ENCODE results near the gene ZNF880. TPM values are rescaled to one million over a fixed set of nuclear protein-coding genes. Genes with fewer than 3 reads are reported as not detected.

ZNF880 gene
- total RNA-seq, 1 experiment from 2014 or later: 1.7 TPM

GRCh38 chr19:52345162-52345561, 24.6 kb upstream of the ZNF880 start:
- Histone ChIP-seq H2AFZ (ENCODE audit: low read length) (no peak overlapping the region), H3K27me3 (ENCODE audit: low read length) (no peaks in the 10 kb centered on the region), H3K27ac (ENCODE audit: low read length) (no peak overlapping the region), H3K9me2 (replicated peaks; ENCODE audit: low read length) (no peaks in the 10 kb centered on the region), H3K36me3 (ENCODE audit: low read depth, low read length) (peaks cover 10% of the 10 kb centered on the region; the same call in 1 of the 2 replicates), H3K4me3 (ENCODE audit: low read length) (no peak overlapping the region), H3K9me3 (ENCODE audit: low read length) (peaks cover 40% of the 10 kb centered on the region), H3K4me2 (ENCODE audit: low read length) (no peak overlapping the region), H3K4me1 (ENCODE audit: insufficient read depth, low read length) (no peaks in the 10 kb centered on the region), H3F3A (ENCODE audit: low read length, unreplicated experiment) (no peaks in the 10 kb centered on the region), H4K20me1 (ENCODE audit: low read length) (no peaks in the 10 kb centered on the region), H3K79me2 (ENCODE audit: low read length) (no peaks in the 10 kb centered on the region), H3K9ac (ENCODE audit: low read length) (no peak overlapping the region)
- ATAC-seq (no peak), DNase-seq (no peak)
- TF ChIP-seq EZH2phosphoT487 (IDR thresholded peaks at IDR 0.05; ENCODE audit: borderline replicate concordance, low read length) (no peak), CTCF (conservative IDR thresholded peaks at IDR 0.05; ENCODE audit: low read depth, low read length) (no peak), EZH2 (IDR thresholded peaks at IDR 0.05; ENCODE audit: low read length, unreplicated experiment) (no peak)
- CTCF ChIA-PET: no interaction called here
- intact Hi-C loops (cut with micrococcal nuclease): no loop called here
- BruUV-seq (replicated peaks): no TSS peak
- POLR2A ChIA-PET (ENCODE audit: unreplicated experiment): no interaction called here

GRCh38 chr19:52351512-52351911, 18.2 kb upstream of the ZNF880 start:
- intact Hi-C loops (cut with micrococcal nuclease): no loop called here
- Histone ChIP-seq H3K79me2 (ENCODE audit: low read length) (no peaks in the 10 kb centered on the region), H3K27ac (ENCODE audit: low read length) (no peak overlapping the region), H3F3A (ENCODE audit: low read length, unreplicated experiment) (no peaks in the 10 kb centered on the region), H3K36me3 (ENCODE audit: low read depth, low read length) (0 out of 2 replicates have a peak, but pooled peaks cover 9% of the 10 kb centered on the region), H2AFZ (ENCODE audit: low read length) (no peak overlapping the region), H3K9me2 (replicated peaks; ENCODE audit: low read length) (no peaks in the 10 kb centered on the region), H3K27me3 (ENCODE audit: low read length) (no peaks in the 10 kb centered on the region), H3K4me1 (ENCODE audit: insufficient read depth, low read length) (no peaks in the 10 kb centered on the region), H3K4me2 (ENCODE audit: low read length) (no peak overlapping the region), H3K9me3 (ENCODE audit: low read length) (peaks cover 54% of the 10 kb centered on the region), H4K20me1 (ENCODE audit: low read length) (no peaks in the 10 kb centered on the region), H3K4me3 (ENCODE audit: low read length) (no peak overlapping the region), H3K9ac (ENCODE audit: low read length) (no peak overlapping the region)
- no TSS peak for BruUV-seq (replicated peaks)
- TF ChIP-seq EZH2phosphoT487 (IDR thresholded peaks at IDR 0.05; ENCODE audit: borderline replicate concordance, low read length) (no peak), CTCF (conservative IDR thresholded peaks at IDR 0.05; ENCODE audit: low read depth, low read length) (0 out of 2 replicates have a peak, but pooled peaks have one; percentile 14), EZH2 (IDR thresholded peaks at IDR 0.05; ENCODE audit: low read length, unreplicated experiment) (no peak)
- CTCF ChIA-PET: no interaction called here
- DNase-seq: no peak
- POLR2A ChIA-PET (ENCODE audit: unreplicated experiment): no interaction called here
- ATAC-seq: no peak

- Histone ChIP-seq H4K20me1 (ENCODE audit: low read length) (no peaks in the 10 kb centered on the region), H3K4me2 (ENCODE audit: low read length) (no peak overlapping the region), H3K9me2 (replicated peaks; ENCODE audit: low read length) (no peaks in the 10 kb centered on the region), H3K9ac (ENCODE audit: low read length) (no peak overlapping the region), H3K79me2 (ENCODE audit: low read length) (no peaks in the 10 kb centered on the region), H3F3A (ENCODE audit: low read length, unreplicated experiment) (no peaks in the 10 kb centered on the region), H3K27me3 (ENCODE audit: low read length) (no peaks in the 10 kb centered on the region), H3K36me3 (ENCODE audit: low read depth, low read length) (peaks cover 32% of the 10 kb centered on the region; the same call in 1 of the 2 replicates), H3K4me3 (ENCODE audit: low read length) (no peak overlapping the region), H3K27ac (ENCODE audit: low read length) (no peak overlapping the region), H3K9me3 (ENCODE audit: low read length) (peaks cover 69% of the 10 kb centered on the region), H3K4me1 (ENCODE audit: insufficient read depth, low read length) (no peaks in the 10 kb centered on the region), H2AFZ (ENCODE audit: low read length) (no peak overlapping the region)
- POLR2A ChIA-PET (ENCODE audit: unreplicated experiment): no interaction called here
- ATAC-seq: no peak
- CTCF ChIA-PET: no interaction called here
- no TSS peak for BruUV-seq (replicated peaks)
- TF ChIP-seq EZH2phosphoT487 (IDR thresholded peaks at IDR 0.05; ENCODE audit: borderline replicate concordance, low read length): no peak
- no peak for TF ChIP-seq EZH2 (IDR thresholded peaks at IDR 0.05; ENCODE audit: low read length, unreplicated experiment)
- TF ChIP-seq CTCF (conservative IDR thresholded peaks at IDR 0.05; ENCODE audit: low read depth, low read length): no peak
- DNase-seq: no peak
- intact Hi-C loops (cut with micrococcal nuclease): no loop called here
These were observed 3.3 kb upstream of the ZNF880 start for GRCh38 chr19:52366414-52366824.

Measured in PC-3 (cell line).